GM12878 (cell line): Measurements from ENCODE around the gene ZNF653. TPM values are rescaled to one million over a fixed set of nuclear protein-coding genes. Genes with fewer than 3 reads are reported as not detected.
A peak's percentile ranks its signal among the peaks of the same experiment; 100 is the strongest.

Experiments used
- BCL11A ChIP-seq: IDR thresholded peaks from 2 replicates; pipeline ENCODE4 v1.6.1; 2011; ENCODE audit warnings: low read depth, low read length
- BCL3 ChIP-seq: IDR thresholded peaks from 2 replicates; pipeline ENCODE4 v1.6.1; 2011; ENCODE audit warnings: borderline replicate concordance, low read depth, mild to moderate bottlenecking, moderate library complexity, low read length; ENCODE audit not compliant: insufficient read depth, poor library complexity, severe bottlenecking
- EP300 ChIP-seq, 2 experiments: fragments of 150-350 bp in 1 of 2; IDR thresholded peaks; 2 replicates each; pipeline ENCODE4 v1.6.1; 2011 to 2012; ENCODE audit warnings: low read depth in 2 of 2, low read length in 2 of 2, borderline replicate concordance in 1 of 2, improper control_type of control experiment in 1 of 2, inconsistent platforms in 1 of 2; ENCODE audit not compliant: control insufficient read depth in 1 of 2
- FOXM1 ChIP-seq: IDR thresholded peaks from 2 replicates; pipeline ENCODE4 v1.6.1; 2012; ENCODE audit warnings: low read depth, mild to moderate bottlenecking, inconsistent platforms, low read length, moderate library complexity
- IKZF1 ChIP-seq: fragments of 450-650 bp; conservative IDR thresholded peaks from 2 replicates; pipeline ENCODE4 v1.6.1; 2017; ENCODE audit warnings: antibody characterized with exemption, mild to moderate bottlenecking
- IKZF2 ChIP-seq, 2 experiments: fragments of 450-650 bp; IDR thresholded peaks; 2 replicates each; pipeline ENCODE4 v1.6.1; 2017; ENCODE audit warnings: mild to moderate bottlenecking in 2 of 2, moderate library complexity in 2 of 2
- KAT2A ChIP-seq: conservative IDR thresholded peaks from 2 replicates; pipeline ENCODE4 v1.6.1; 2011; ENCODE audit warnings: low read depth, low read length; ENCODE audit not compliant: control insufficient read depth
- MEF2A ChIP-seq: IDR thresholded peaks from 2 replicates; pipeline ENCODE4 v1.6.1; 2011; ENCODE audit warnings: low read depth, mild to moderate bottlenecking, low read length, moderate library complexity; ENCODE audit not compliant: insufficient read depth
- NR2F1 ChIP-seq: fragments of 450-650 bp; conservative IDR thresholded peaks from 2 replicates; pipeline ENCODE4 v1.6.1; 2017; ENCODE audit warnings: mild to moderate bottlenecking
- SPI1 ChIP-seq: IDR thresholded peaks from 2 replicates; pipeline ENCODE4 v1.6.1; 2011; ENCODE audit warnings: low read depth, mild to moderate bottlenecking, low read length, moderate library complexity, borderline replicate concordance; ENCODE audit not compliant: insufficient read depth
- SRF ChIP-seq, 2 experiments: IDR thresholded peaks; 2 replicates each; pipeline ENCODE4 v1.6.1; 2011; ENCODE audit warnings: low read depth in 2 of 2, low read length in 2 of 2, mild to moderate bottlenecking in 1 of 2, moderate library complexity in 1 of 2
- TAF1 ChIP-seq: IDR thresholded peaks from 2 replicates; pipeline ENCODE4 v1.6.1; 2011; ENCODE audit warnings: mild to moderate bottlenecking, low read depth, low read length, borderline replicate concordance
- TCF3 ChIP-seq: IDR thresholded peaks from 2 replicates; pipeline ENCODE4 v1.6.1; 2012; ENCODE audit warnings: low read depth, mild to moderate bottlenecking, low read length, borderline replicate concordance; ENCODE audit not compliant: insufficient read depth
- YY1 ChIP-seq: IDR thresholded peaks from 2 replicates; pipeline ENCODE4 v1.6.1; 2011; ENCODE audit warnings: low read depth, mild to moderate bottlenecking, low read length
- polyA plus RNA-seq, 11 experiments: library from polyadenylated mRNA; depleted of rRNA in 4 of 11; unstranded in 6 of 11; stranded (reverse) in 5 of 11; fragments of >200 nt; fragmentation: Nextera tagmentation in 4 of 11; fragmentation: Illumina TruSeq in 1 of 11; extraction: Ambion mirVana in 4 of 11; extraction: Trizol in 1 of 11; gene quantifications; 1 replicate in 1 of 11; 2 replicates in 10 of 11; pipeline versions ENCODE4 v1.2.1 to v1.2.3, GENCODE V29; 2011 to 2016; ENCODE audit warnings: inconsistent platforms in 2 of 11, missing spikeins in 2 of 11, low read depth in 1 of 11
- total RNA-seq, 4 experiments: library from RNA; depleted of rRNA in 3 of 4; stranded (reverse); fragments of >200 nt in 3 of 4; fragmentation: Illumina TruSeq in 1 of 4; extraction: Trizol in 1 of 4; gene quantifications; 2 replicates each; pipeline versions ENCODE4 v1.2.1 to v1.2.3, GENCODE V29; 2013 to 2021
- TF ChIP-seq, protein P1 (sequence below): IDR thresholded peaks from 2 replicates; pipeline ENCODE4 v1.6.1; 2011; ENCODE audit warnings: borderline replicate concordance, low read depth, mild to moderate bottlenecking, moderate library complexity, mixed read lengths, low read length; ENCODE audit not compliant: insufficient read depth; ENCODE audit errors: extremely low read length

The ZNF653 gene
- total and polyA plus RNA-seq, 10 of the 15 experiments (the other 5 are each of a cell fraction or from before 2014, with no cell fraction given), result 2.2 to 13.2 (median 6.7) TPM; not detected in 2

GRCh38 chr19:11451871-11452619 lies 53.6 kb downstream of the ZNF653 start (continued):
- TF ChIP-seq SPI1, result peak; percentile 81
- TF ChIP-seq TCF3, result no peak
- peak in 1 of 2 experiments; percentile 29; a peak in 1 of 4 replicates for TF ChIP-seq EP300 (IDR thresholded peaks at IDR 0.05; ENCODE audit: borderline replicate concordance in 1 of 2, control insufficient read depth in 1 of 2, low read depth in 2 of 2, low read length in 2 of 2)
- TF ChIP-seq IKZF2 (IDR thresholded peaks at IDR 0.05), result peak in 1 of 2 experiments; percentile 17; a peak in 2 of 4 replicates
- peak; percentile 60; the same call in 1 of the 2 replicates for TF ChIP-seq FOXM1
- TF ChIP-seq TAF1, result no peak
- TF ChIP-seq MEF2A, result 0 out of 2 replicates have a peak, but pooled peaks have one; percentile 36
- TF ChIP-seq, protein P1, sequence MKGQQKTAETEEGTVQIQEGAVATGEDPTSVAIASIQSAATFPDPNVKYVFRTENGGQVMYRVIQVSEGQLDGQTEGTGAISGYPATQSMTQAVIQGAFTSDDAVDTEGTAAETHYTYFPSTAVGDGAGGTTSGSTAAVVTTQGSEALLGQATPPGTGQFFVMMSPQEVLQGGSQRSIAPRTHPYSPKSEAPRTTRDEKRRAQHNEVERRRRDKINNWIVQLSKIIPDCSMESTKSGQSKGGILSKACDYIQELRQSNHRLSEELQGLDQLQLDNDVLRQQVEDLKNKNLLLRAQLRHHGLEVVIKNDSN, result no peak
- TF ChIP-seq NR2F1, result peak; percentile 49
- TF ChIP-seq SRF (IDR thresholded peaks at IDR 0.05; ENCODE audit: low read depth in 2 of 2, low read length in 2 of 2), result 0 out of 4 replicates have a peak, but pooled peaks have one; percentile 18 to 23
- TF ChIP-seq BCL3, result peak; percentile 68
- peak; percentile 48; the same call in 1 of the 2 replicates for TF ChIP-seq BCL11A
- peak; percentile 48; the same call in 1 of the 2 replicates for TF ChIP-seq IKZF1
- no peak for TF ChIP-seq KAT2A
- TF ChIP-seq YY1, result 0 out of 2 replicates have a peak, but pooled peaks have one; percentile 56
